Progenitor cell of endocrine pancreas (in vitro differentiated cells): ENCODE data around the gene KATNAL2. TPM values are rescaled to one million over a fixed set of nuclear protein-coding genes. Genes with fewer than 3 reads are reported as not detected.
"Not testable (repeated sequence)": the region's sequence is repeated elsewhere in the genome, so short reads cannot be mapped to it uniquely, and the experiment has no call there.

Source experiments
- DNase-seq: peaks from one replicate; pipeline ENCODE4 v3.0.0; 2021; ENCODE audit warnings: low spot score; ENCODE audit not compliant: unreplicated experiment
- H3K27ac Mint-ChIP-seq: 2 replicates; pipeline ENCODE4 v1.8.0; 2021; ENCODE audit warnings: mild to moderate bottlenecking, moderate library complexity, mixed read lengths
- H3K27me3 Mint-ChIP-seq: 2 replicates; pipeline ENCODE4 v1.8.0; 2021; ENCODE audit warnings: mixed read lengths
- H3K36me3 Mint-ChIP-seq: 2 replicates; pipeline ENCODE4 v1.8.0; 2022; ENCODE audit warnings: mixed read lengths; ENCODE audit not compliant: insufficient read depth
- H3K4me1 Mint-ChIP-seq: 2 replicates; pipeline ENCODE4 v1.8.0; 2021; ENCODE audit warnings: low read depth, mixed read lengths
- H3K4me3 Mint-ChIP-seq: 2 replicates; pipeline ENCODE4 v1.8.0; 2021; ENCODE audit warnings: low read depth, mild to moderate bottlenecking, moderate library complexity, mixed read lengths
- H3K9me3 Mint-ChIP-seq: 2 replicates; pipeline ENCODE4 v1.8.0; 2021; ENCODE audit warnings: low read depth, mixed read lengths
- CTCF ChIP-seq: fragments of 200-600 bp; sonication (generic); IDR thresholded peaks from one replicate; pipeline ENCODE4 v1.5.0; 2021; ENCODE audit warnings: antibody characterized with exemption, mild to moderate bottlenecking; ENCODE audit not compliant: unreplicated experiment
- total RNA-seq: library from RNA; stranded (reverse); gene quantifications from 2 replicates; pipeline ENCODE4 v1.2.1, GENCODE V29; 2021

The KATNAL2 gene
- total RNA-seq, 1 donor from 2014 or later: 8.0 TPM

DNA sequence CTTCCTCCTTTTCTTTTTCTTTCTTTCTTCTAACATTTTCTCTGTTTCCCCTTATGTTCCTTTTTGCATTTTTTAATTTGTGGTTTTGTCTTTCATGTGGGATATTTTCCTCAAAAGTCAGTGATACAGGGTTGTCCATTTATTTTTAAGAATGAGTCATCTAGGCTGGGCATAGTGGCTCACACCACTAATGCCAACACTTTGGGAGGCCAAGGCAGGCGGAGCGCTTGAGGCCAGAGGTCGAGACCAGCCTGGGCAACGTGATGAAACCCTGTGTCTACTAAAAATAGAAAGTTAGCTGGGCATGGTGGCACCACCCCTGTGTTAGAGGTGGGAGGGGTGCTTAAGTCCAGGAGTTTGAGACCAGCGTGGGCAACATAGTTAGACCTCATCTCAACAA, 35.8 kb downstream of the KATNAL2 start:
- Mint-ChIP-seq H3K27ac (no peak overlapping the region), H3K9me3 (no peaks in the 10 kb centered on the region), H3K27me3 (no peaks in the 10 kb centered on the region), H3K36me3 (no peaks in the 10 kb centered on the region), H3K4me3 (no peak overlapping the region), H3K4me1 (no peaks in the 10 kb centered on the region)
- DNase-seq: no peak
- no peak for TF ChIP-seq CTCF

GRCh38 chr18:46958209-46958608, 40.8 kb downstream of the KATNAL2 start:
- DNase-seq: no peak
- H3K36me3 Mint-ChIP-seq: peaks cover 4% of the 10 kb centered on the region
- H3K27me3 Mint-ChIP-seq: no peaks in the 10 kb centered on the region
- no peaks in the 10 kb centered on the region for H3K4me1 Mint-ChIP-seq
- H3K4me3 Mint-ChIP-seq: no peak overlapping the region
- peaks cover 12% of the 10 kb centered on the region for H3K9me3 Mint-ChIP-seq
- no peak overlapping the region for H3K27ac Mint-ChIP-seq
- TF ChIP-seq CTCF: no peak

DNA sequence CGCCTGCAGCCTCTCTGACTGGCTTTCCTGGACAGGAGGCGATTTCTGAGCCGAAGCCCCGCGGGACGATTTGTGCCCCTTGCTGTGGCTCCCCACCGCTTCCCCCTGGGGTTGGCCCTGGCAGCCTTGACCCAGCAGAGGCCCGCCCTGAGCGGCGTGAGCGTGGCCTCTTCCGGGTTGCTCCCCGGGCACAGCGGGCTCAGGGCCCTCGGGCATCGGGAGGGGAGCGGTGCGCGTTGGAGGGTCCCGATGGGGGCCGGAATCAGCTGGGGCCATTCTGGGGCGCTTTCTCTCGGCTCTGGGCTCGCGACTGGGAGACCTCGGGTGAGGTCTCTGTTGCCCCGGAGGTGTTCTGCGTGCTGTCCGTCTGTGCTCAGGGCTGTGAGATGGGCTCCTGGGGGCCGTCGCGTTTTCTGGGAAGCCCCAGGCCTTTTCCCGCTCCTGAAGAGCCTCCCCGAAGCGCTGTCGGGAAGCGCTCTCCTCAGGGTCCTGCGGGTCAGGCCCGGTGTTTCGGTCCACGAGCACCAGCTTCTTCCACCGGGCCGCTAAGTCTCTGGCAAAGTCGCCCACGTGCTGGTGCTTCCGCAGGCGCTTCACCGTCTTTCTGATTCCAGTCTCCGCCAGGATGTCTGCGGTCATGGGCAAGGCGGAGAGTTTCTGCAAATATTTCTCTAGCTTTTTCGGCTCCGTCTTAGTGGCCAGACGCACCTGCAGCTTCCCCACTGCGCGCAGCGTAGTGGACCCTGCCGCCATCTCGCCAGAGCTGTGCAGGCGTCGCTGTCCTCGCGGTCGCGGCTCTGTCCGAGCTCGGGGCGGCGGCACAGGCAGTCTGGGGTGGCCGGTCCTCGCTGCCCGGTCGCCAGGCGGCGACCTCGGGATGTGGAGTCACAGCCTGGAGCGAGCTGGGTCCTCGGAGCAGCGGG, 46.5 kb downstream of the KATNAL2 start:
- not testable (repeated sequence) for DNase-seq, H3K4me1 Mint-ChIP-seq, H3K4me3 Mint-ChIP-seq, H3K27me3 Mint-ChIP-seq, H3K27ac Mint-ChIP-seq, H3K36me3 Mint-ChIP-seq
- peaks cover 12% of the 10 kb centered on the region for H3K9me3 Mint-ChIP-seq

DNA sequence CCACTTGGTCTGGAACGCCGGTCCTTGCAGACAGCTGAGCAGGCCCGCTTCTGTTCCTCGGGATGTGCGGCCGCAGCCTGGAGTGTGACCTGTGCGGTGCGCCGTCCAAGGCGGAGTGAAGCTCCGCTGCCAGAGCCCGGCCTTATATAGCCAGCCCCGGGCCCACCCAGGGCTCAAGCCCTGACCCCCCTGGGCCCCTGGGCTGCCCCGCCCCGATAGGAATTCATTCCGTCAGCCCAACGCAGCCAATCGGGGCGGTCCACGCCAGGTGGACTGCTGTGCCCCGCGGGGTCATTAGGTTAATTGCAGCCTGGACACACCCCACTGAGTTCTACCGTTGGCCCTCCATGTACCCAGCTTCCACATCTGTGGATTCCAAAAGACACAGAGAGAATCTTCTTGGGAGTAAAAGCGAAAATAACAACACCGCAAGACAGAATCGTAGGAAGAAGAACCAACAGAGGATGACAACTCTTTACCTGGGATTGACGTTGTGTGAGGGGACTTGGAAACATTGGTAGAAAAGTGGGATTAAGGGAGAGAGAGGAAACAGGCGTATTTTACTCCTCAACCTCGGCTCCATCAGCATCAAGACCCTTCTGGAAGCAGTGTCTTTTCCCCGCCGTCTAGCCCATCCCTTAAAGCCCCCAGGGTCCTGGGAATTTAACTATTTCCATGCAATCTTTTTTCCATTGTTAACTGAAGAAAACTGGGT, 47.3 kb downstream of the KATNAL2 start:
- not testable (repeated sequence) for DNase-seq, H3K27me3 Mint-ChIP-seq, H3K4me1 Mint-ChIP-seq, H3K4me3 Mint-ChIP-seq, H3K27ac Mint-ChIP-seq, H3K36me3 Mint-ChIP-seq
- H3K9me3 Mint-ChIP-seq: peaks cover 12% of the 10 kb centered on the region

- H3K4me3 Mint-ChIP-seq, H3K27ac Mint-ChIP-seq, H3K36me3 Mint-ChIP-seq, H3K27me3 Mint-ChIP-seq, DNase-seq, H3K9me3 Mint-ChIP-seq, H3K4me1 Mint-ChIP-seq: not testable (repeated sequence)
These were observed 48.9 kb downstream of the KATNAL2 start for GRCh38 chr18:46966266-46966665.

DNA sequence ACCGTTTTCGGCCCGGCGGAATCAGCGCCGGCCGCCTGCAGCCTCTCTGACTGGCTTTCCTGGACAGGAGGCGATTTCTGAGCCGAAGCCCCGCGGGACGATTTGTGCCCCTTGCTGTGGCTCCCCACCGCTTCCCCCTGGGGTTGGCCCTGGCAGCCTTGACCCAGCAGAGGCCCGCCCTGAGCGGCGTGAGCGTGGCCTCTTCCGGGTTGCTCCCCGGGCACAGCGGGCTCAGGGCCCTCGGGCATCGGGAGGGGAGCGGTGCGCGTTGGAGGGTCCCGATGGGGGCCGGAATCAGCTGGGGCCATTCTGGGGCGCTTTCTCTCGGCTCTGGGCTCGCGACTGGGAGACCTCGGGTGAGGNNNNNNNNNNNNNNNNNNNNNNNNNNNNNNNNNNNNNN, 52.1 kb downstream of the KATNAL2 start:
- H3K4me1 Mint-ChIP-seq, DNase-seq, H3K4me3 Mint-ChIP-seq, H3K27ac Mint-ChIP-seq, H3K27me3 Mint-ChIP-seq, H3K36me3 Mint-ChIP-seq, H3K9me3 Mint-ChIP-seq: not testable (repeated sequence)

DNA sequence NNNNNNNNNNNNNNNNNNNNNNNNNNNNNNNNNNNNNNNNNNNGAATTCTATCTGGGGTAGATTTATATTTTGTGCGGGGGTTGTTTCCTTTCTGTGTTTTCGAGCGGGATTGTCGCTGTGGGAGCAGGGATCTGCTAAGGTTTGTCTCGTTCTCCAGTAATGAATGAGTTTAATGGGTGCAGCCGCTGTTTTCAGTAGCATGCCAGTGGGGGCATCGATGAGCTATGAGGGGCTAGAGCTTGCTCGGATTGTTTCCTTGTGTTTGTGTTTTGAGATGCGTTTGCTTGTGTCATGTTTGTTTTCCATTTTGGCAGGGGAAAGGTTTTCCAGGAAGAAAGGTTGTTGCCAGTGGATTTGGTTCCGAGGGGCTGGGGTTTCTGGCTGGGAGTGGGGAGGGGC, 102.5 kb downstream of the KATNAL2 start:
- H3K4me1 Mint-ChIP-seq, H3K27ac Mint-ChIP-seq, H3K36me3 Mint-ChIP-seq, H3K27me3 Mint-ChIP-seq, DNase-seq, H3K4me3 Mint-ChIP-seq, H3K9me3 Mint-ChIP-seq: not testable (repeated sequence)

- not testable (repeated sequence) for H3K27ac Mint-ChIP-seq, H3K4me1 Mint-ChIP-seq, H3K36me3 Mint-ChIP-seq, H3K27me3 Mint-ChIP-seq, DNase-seq, H3K4me3 Mint-ChIP-seq, H3K9me3 Mint-ChIP-seq
These were observed 103.4 kb downstream of the KATNAL2 start for GRCh38 chr18:47020757-47021156.

- DNase-seq, H3K4me3 Mint-ChIP-seq, H3K9me3 Mint-ChIP-seq, H3K36me3 Mint-ChIP-seq, H3K27ac Mint-ChIP-seq, H3K4me1 Mint-ChIP-seq, H3K27me3 Mint-ChIP-seq: not testable (repeated sequence)
These were observed 105.4 kb downstream of the KATNAL2 start for GRCh38 chr18:47022821-47023220.

DNA sequence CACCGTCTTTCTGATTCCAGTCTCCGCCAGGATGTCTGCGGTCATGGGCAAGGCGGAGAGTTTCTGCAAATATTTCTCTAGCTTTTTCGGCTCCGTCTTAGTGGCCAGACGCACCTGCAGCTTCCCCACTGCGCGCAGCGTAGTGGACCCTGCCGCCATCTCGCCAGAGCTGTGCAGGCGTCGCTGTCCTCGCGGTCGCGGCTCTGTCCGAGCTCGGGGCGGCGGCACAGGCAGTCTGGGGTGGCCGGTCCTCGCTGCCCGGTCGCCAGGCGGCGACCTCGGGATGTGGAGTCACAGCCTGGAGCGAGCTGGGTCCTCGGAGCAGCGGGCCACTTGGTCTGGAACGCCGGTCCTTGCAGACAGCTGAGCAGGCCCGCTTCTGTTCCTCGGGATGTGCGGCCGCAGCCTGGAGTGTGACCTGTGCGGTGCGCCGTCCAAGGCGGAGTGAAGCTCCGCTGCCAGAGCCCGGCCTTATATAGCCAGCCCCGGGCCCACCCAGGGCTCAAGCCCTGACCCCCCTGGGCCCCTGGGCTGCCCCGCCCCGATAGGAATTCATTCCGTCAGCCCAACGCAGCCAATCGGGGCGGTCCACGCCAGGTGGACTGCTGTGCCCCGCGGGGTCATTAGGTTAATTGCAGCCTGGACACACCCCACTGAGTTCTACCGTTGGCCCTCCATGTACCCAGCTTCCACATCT, 106.5 kb downstream of the KATNAL2 start:
- H3K36me3 Mint-ChIP-seq, H3K4me3 Mint-ChIP-seq, H3K27me3 Mint-ChIP-seq, H3K27ac Mint-ChIP-seq, H3K9me3 Mint-ChIP-seq, H3K4me1 Mint-ChIP-seq, DNase-seq: not testable (repeated sequence)
